Osteocyte (in vitro differentiated cells): ENCODE data around the gene CHRNA5. TPM values are rescaled to one million over a fixed set of nuclear protein-coding genes. Genes with fewer than 3 reads are reported as not detected.
"Not testable (repeated sequence)": the region's sequence is repeated elsewhere in the genome, so short reads cannot be mapped to it uniquely, and the experiment has no call there.

Experiments
- DNase-seq: peaks from one replicate; pipeline ENCODE4 v3.0.0; 2021; ENCODE audit warnings: mixed read lengths; ENCODE audit not compliant: unreplicated experiment; ENCODE audit errors: extremely low spot score
- H3K27ac Mint-ChIP-seq: one replicate; pipeline ENCODE4 v1.8.0; 2021; ENCODE audit warnings: mild to moderate bottlenecking, mixed read lengths; ENCODE audit not compliant: unreplicated experiment
- H3K27me3 Mint-ChIP-seq: one replicate; pipeline ENCODE4 v1.8.0; 2021; ENCODE audit warnings: mixed read lengths; ENCODE audit not compliant: unreplicated experiment
- H3K36me3 Mint-ChIP-seq: one replicate; pipeline ENCODE4 v1.8.0; 2021; ENCODE audit warnings: mixed read lengths; ENCODE audit not compliant: unreplicated experiment
- H3K4me1 Mint-ChIP-seq: one replicate; pipeline ENCODE4 v1.8.0; 2021; ENCODE audit warnings: mixed read lengths; ENCODE audit not compliant: unreplicated experiment
- H3K4me3 Mint-ChIP-seq: one replicate; pipeline ENCODE4 v1.8.0; 2021; ENCODE audit warnings: mild to moderate bottlenecking, moderate library complexity, mixed read lengths; ENCODE audit not compliant: unreplicated experiment
- H3K9me3 Mint-ChIP-seq: one replicate; pipeline ENCODE4 v1.8.0; 2021; ENCODE audit warnings: mixed read lengths; ENCODE audit not compliant: unreplicated experiment
- long read RNA-seq: library from polyadenylated mRNA; unstranded; transcript quantifications from one replicate; pipeline ENCODE4 v2.0.0, GENCODE V29; 2021
- total RNA-seq: library from RNA; stranded (reverse); gene quantifications from 2 replicates; pipeline ENCODE4 v1.2.1, GENCODE V29; 2021
- TF ChIP-seq, protein P1 (sequence below): fragments of 200-600 bp; sonication (generic); IDR thresholded peaks from 2 replicates; pipeline ENCODE4 v1.5.0; 2021; ENCODE audit warnings: antibody characterized with exemption, mild to moderate bottlenecking, moderate library complexity

The CHRNA5 gene
- 0.55 and 1.1 TPM in 2 replicates for total RNA-seq
- long read RNA-seq, result 0 reads

DNA sequence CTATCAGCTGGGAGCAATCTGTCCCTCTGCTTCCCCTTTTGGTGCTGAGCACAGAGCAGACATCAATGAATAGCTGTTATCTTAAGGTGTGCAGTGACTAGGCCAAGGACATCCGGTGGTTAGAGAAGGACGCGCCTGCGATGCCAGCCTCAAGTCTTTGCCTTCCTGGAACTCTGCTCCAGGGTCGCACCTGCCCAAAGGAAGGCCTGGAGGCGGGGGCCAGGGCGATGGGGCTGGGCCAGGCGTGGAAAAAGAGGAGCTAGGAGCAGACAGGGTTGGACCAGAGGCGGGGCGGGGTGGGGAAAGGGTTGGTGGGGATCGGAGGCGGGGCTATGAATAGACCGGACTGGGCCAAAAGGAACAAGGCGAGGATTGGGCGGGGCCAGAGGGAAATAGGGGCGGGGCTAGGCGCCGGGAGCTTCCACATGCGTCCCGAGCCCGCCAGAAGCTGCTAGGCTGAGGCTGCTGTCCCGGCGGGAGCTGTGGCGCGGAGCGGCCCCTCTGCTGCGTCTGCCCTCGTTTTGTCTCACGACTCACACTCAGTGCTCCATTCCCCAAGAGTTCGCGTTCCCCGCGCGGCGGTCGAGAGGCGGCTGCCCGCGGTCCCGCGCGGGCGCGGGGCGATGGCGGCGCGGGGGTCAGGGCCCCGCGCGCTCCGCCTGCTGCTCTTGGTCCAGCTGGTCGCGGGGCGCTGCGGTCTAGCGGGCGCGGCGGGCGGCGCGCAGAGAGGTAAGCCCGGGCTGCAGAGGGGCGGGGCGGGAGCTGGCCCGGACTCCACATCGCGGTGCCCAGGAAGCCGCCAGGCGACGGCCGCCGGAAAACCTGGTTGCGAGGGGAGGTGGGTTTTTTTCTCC lies at the start of gene CHRNA5:
TSS of gene CHRNA5 (plus strand) at position 424 of the 854 bp plus-strand sequence. CDS start at position 624, 200 bp downstream.
- no peaks in the 10 kb centered on the region for H3K9me3 Mint-ChIP-seq
- peak within 1 kb of the TSS; percentile 4 for H3K27ac Mint-ChIP-seq
- peak within 1 kb of the TSS; percentile 75 for H3K4me3 Mint-ChIP-seq
- H3K27me3 Mint-ChIP-seq, result peaks cover 36% of the 10 kb centered on the region
- peaks cover 10% of the 10 kb centered on the region for H3K4me1 Mint-ChIP-seq
- TF ChIP-seq, protein P1, sequence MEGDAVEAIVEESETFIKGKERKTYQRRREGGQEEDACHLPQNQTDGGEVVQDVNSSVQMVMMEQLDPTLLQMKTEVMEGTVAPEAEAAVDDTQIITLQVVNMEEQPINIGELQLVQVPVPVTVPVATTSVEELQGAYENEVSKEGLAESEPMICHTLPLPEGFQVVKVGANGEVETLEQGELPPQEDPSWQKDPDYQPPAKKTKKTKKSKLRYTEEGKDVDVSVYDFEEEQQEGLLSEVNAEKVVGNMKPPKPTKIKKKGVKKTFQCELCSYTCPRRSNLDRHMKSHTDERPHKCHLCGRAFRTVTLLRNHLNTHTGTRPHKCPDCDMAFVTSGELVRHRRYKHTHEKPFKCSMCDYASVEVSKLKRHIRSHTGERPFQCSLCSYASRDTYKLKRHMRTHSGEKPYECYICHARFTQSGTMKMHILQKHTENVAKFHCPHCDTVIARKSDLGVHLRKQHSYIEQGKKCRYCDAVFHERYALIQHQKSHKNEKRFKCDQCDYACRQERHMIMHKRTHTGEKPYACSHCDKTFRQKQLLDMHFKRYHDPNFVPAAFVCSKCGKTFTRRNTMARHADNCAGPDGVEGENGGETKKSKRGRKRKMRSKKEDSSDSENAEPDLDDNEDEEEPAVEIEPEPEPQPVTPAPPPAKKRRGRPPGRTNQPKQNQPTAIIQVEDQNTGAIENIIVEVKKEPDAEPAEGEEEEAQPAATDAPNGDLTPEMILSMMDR, result no peak
- DNase-seq, result peak; percentile 95
- H3K36me3 Mint-ChIP-seq, result no peaks in the 10 kb centered on the region

DNA sequence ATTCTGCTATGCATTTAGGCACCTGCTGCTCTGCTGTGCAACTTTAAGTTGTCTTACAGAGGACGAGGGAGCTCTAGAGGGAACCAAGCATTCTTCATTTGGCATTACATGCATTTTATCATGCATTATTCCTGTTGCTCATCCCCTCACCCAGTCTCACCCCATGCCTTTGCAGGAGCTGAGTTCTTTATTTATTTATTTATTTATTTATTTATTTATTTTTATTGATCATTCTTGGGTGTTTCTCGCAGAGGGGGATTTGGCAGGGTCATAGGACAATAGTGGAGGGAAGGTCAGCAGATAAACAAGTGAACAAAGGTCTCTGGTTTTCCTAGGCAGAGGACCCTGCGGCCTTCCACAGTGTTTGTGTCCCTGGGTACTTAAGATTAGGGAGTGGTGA lies 45.3 kb upstream of the CHRNA5 start:
- H3K36me3 Mint-ChIP-seq, H3K9me3 Mint-ChIP-seq, H3K4me1 Mint-ChIP-seq, H3K4me3 Mint-ChIP-seq, DNase-seq, H3K27me3 Mint-ChIP-seq, H3K27ac Mint-ChIP-seq: not testable (repeated sequence)

DNA sequence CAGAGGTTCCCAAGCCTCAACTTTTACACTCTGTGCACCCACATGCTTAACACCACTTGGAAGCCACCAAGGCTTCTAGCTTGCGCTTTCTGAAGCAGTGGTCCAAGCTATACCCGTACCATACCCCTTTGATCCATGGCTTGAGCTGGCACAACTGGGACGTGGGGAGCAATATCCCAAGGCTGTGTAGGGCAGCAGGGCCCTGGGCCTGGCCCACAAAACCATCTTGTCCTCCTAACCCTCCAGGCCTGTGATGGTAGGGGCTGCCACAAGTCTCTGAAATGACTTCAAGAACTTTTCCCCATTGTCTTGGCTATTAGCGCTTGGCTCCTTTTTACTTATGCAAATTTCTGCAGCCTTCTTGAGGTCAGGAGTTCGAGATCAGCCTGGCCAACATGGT lies 41.1 kb upstream of the CHRNA5 start:
- Mint-ChIP-seq H3K27me3 (no peaks in the 10 kb centered on the region), H3K27ac (no peak overlapping the region), H3K36me3 (peaks cover 2% of the 10 kb centered on the region), H3K4me3 (no peak overlapping the region), H3K4me1 (no peaks in the 10 kb centered on the region), H3K9me3 (no peaks in the 10 kb centered on the region)
- TF ChIP-seq, protein P1, result no peak
- DNase-seq, result no peak

DNA sequence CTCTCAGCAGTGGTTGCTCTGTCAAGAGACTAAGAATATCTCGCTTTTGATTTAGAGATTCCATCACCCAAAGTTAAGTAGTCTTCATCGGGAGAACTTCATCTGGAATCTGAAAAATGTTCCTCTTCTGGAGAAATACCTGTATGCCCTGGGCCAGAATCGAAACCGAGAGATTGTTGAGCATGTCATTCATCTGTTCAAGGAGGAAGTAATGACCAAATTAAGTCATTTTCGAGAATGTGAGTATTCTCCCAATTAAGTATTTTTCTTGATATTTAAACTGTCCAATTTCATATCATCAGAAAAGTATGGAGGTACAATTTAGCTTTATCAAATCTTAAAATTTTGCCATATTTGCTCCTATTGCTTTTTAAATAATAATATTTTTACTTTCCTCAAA lies 38.0 kb upstream of the CHRNA5 start:
- Mint-ChIP-seq H3K9me3 (no peaks in the 10 kb centered on the region), H3K4me3 (no peak overlapping the region)
- TF ChIP-seq, protein P1, result no peak

DNA sequence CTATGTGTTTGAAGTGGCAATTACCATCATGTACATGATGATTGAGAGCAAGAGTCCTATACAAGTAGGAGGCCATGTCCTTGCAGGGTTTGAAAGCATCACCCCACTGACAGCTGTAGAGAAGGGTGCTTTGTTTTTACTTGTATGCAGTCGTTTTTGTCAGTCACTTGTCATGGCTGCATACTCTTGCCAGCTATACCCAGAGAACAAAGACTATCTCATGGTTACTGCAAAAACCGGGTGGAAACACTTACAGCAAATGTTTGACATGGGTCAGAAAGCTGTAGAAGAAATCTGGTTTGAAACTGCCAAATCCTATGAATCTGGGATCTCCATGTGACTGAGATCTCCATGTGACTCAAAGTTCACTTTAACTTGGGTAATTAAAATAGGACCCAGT lies 32.0 kb upstream of the CHRNA5 start:
- no peak for DNase-seq
- TF ChIP-seq, protein P1, result no peak
- Mint-ChIP-seq H3K9me3 (no peaks in the 10 kb centered on the region), H3K27ac (no peak overlapping the region), H3K4me1 (no peaks in the 10 kb centered on the region), H3K36me3 (no peaks in the 10 kb centered on the region), H3K27me3 (no peaks in the 10 kb centered on the region), H3K4me3 (no peak overlapping the region)

More for the DNA sequence above, 38.0 kb upstream of the CHRNA5 start:
- Mint-ChIP-seq H3K27me3 (no peaks in the 10 kb centered on the region), H3K36me3 (peaks cover 2% of the 10 kb centered on the region), H3K27ac (no peak overlapping the region), H3K4me1 (no peaks in the 10 kb centered on the region)
- no peak for DNase-seq
